Thyroid gland (tissue), 4 donors: ENCODE data around the gene ADAMTS1. TPM values are rescaled to one million over a fixed set of nuclear protein-coding genes. Genes with fewer than 3 reads are reported as not detected.
A peak's percentile ranks its signal among the peaks of the same experiment; 100 is the strongest.

Experiments used
- DNase-seq, 2 donors: peaks; one replicate each; pipeline ENCODE4 v3.0.0-alpha.2; 2019
- H3K27ac ChIP-seq, 3 donors: fragments of 200-600 bp; sonication (generic); 1 replicate in 2 of 3; 2 replicates in 1 of 3; pipeline ENCODE4 v1.5.1; 2016 to 2019; ENCODE audit warnings: mild to moderate bottlenecking in 1 of 3, moderate library complexity in 1 of 3
- H3K27me3 ChIP-seq: fragments of 200-600 bp; sonication (generic); one replicate; pipeline ENCODE4 v1.5.1; 2019
- H3K36me3 ChIP-seq, 2 donors: fragments of 200-600 bp; sonication (generic); one replicate each; pipeline ENCODE4 v1.5.1; 2016 to 2019
- H3K4me1 ChIP-seq, 2 donors: fragments of 200-600 bp; sonication (generic); one replicate each; pipeline ENCODE4 v1.5.1; 2017 to 2019
- H3K4me3 ChIP-seq, 3 donors: fragments of 200-600 bp; sonication (generic); replicated peaks in 1 of 3; 1 replicate in 2 of 3; 2 replicates in 1 of 3; pipeline ENCODE4 v1.5.1; 2016; ENCODE audit warnings: mild to moderate bottlenecking in 1 of 3
- H3K9me3 ChIP-seq: fragments of 200-600 bp; sonication (generic); one replicate; pipeline ENCODE4 v1.5.1; 2017
- POLR2A ChIP-seq, 2 donors: fragments of 450-650 bp; IDR thresholded peaks; one replicate each; pipeline ENCODE4 v1.6.1; 2017; ENCODE audit warnings: antibody characterized with exemption in 2 of 2, mild to moderate bottlenecking in 2 of 2, moderate library complexity in 1 of 2
- WGBS, 2 donors: methylation state at CpG; one replicate each; pipeline ENCODE4 v1.1.5; 2017; 5-methylcytosine and 5-hydroxymethylcytosine counted together
- intact Hi-C: fragments of 100-400 bp; cut with DNase I; formaldehyde crosslinking; loops from one replicate; pipeline ENCODE4 v1.15.1; 2023
- total RNA-seq, 4 donors: library from RNA; depleted of rRNA; stranded (reverse); fragments of >200 nt; gene quantifications; one replicate each; pipeline ENCODE4 v1.2.3, GENCODE V29; 2016
- TF ChIP-seq, protein P1 (sequence below), 6 experiments: fragments of 200-600 bp in 3 of 6; fragments of 450-650 bp in 3 of 6; sonication (generic) in 3 of 6; IDR thresholded peaks; one replicate each; pipeline ENCODE4 v1.5.1; 2016 to 2019; ENCODE audit warnings: antibody characterized with exemption in 6 of 6, mild to moderate bottlenecking in 2 of 6, inconsistent platforms in 1 of 6, moderate library complexity in 1 of 6

The ADAMTS1 gene
- 10 to 100 TPM; 43.4 to 86.5 (median 56.3) TPM for total RNA-seq

DNA sequence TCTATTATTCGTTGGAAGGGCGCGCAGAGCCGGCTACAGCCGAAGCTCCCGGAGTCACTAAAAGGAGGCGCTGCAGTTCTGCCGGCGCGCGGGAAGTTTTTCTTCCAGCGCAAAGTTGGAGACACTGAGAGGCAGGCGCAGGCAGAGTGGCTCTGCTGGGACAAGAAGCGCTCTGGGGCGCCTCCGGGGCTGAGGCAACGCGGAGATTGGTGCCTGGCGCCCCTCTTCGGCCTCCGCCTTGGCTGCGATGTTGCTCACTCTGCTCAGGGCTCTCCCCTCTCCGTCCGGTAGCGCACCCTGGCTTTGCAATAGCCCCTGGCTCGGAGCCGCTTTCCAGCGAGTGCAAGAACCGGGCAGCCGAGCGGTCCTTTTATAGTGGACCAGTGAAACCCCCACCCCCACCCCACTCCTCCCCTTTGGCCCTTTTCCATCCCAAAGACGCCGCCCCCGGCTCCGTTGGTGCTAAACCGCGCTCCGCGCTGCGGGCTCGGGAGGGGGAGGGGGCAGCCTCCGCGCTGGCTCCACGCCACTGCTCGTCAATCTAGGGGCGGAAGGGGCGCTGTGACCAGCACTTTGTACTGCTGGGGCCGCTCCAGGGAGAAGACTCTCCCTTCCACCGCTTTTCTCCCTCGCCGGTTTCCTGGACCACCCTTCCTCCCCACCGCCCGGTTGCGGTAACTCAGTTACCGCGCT is at the start of gene ADAMTS1:
ADAMTS1 (minus strand) TSS at position 344 of the 693 bp plus-strand sequence. CDS start 455 bp downstream, outside the sequence.
- H3K4me1 ChIP-seq: peaks cover 8% of the 10 kb centered on the region in 2 donors
- intact Hi-C loops: no loop called here

DNA sequence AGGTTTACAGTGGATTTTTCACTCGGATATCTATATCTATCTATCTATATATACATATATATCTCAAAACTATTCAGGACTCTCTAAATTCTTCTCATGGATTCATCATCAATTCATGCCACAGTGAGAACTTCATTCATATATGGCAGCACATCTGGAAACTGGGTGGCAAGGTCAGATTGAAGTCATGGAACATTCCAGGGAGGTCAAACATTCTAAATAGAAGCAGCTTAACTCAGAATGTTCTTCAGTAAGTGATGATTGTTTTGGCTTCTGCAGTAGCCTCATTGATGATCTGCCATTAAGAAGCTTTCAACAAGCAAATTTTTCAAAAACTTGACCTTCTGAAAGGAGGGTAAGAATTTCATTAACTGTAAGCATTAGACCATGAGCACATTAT is 46.9 kb upstream of the ADAMTS1 start:
- DNase-seq: no peak
- Histone ChIP-seq H3K4me3 (no peak overlapping the region), H3K27ac (no peak overlapping the region), H3K4me1 (peaks cover 17 to 24% of the 10 kb centered on the region in 2 donors), H3K36me3 (no peaks in the 10 kb centered on the region), H3K9me3 (no peaks in the 10 kb centered on the region), H3K27me3 (no peaks in the 10 kb centered on the region)
- 92 to 94% methylated on average over 1 of the region's 1 CpG for WGBS, 2 donors
- intact Hi-C loops: no loop called here
- TF ChIP-seq, protein P1, sequence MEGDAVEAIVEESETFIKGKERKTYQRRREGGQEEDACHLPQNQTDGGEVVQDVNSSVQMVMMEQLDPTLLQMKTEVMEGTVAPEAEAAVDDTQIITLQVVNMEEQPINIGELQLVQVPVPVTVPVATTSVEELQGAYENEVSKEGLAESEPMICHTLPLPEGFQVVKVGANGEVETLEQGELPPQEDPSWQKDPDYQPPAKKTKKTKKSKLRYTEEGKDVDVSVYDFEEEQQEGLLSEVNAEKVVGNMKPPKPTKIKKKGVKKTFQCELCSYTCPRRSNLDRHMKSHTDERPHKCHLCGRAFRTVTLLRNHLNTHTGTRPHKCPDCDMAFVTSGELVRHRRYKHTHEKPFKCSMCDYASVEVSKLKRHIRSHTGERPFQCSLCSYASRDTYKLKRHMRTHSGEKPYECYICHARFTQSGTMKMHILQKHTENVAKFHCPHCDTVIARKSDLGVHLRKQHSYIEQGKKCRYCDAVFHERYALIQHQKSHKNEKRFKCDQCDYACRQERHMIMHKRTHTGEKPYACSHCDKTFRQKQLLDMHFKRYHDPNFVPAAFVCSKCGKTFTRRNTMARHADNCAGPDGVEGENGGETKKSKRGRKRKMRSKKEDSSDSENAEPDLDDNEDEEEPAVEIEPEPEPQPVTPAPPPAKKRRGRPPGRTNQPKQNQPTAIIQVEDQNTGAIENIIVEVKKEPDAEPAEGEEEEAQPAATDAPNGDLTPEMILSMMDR (IDR thresholded peaks at IDR 0.05): no peak
- no peak for TF ChIP-seq POLR2A (IDR thresholded peaks at IDR 0.05)

More for the DNA sequence above, at the start of gene ADAMTS1:
- 1% methylated on average over 23 to 29 of the region's 56 CpGs for WGBS, 2 donors
- peak; percentile 71 to 88 for TF ChIP-seq POLR2A (IDR thresholded peaks at IDR 0.05)
- TF ChIP-seq, protein P1 (IDR thresholded peaks at IDR 0.05): peak in 1 of 6 experiments; percentile 16
- H3K9me3 ChIP-seq: no peaks in the 10 kb centered on the region
- H3K4me3 ChIP-seq: peak within 1 kb of the TSS; percentile 55 to 77 (median 65)
- H3K27ac ChIP-seq: peak within 1 kb of the TSS; percentile 90 to 97 (median 97)
- peak; percentile 87 to 89 for DNase-seq
- peaks cover 7 to 11% of the 10 kb centered on the region in 2 donors for H3K36me3 ChIP-seq
- no peaks in the 10 kb centered on the region for H3K27me3 ChIP-seq

DNA sequence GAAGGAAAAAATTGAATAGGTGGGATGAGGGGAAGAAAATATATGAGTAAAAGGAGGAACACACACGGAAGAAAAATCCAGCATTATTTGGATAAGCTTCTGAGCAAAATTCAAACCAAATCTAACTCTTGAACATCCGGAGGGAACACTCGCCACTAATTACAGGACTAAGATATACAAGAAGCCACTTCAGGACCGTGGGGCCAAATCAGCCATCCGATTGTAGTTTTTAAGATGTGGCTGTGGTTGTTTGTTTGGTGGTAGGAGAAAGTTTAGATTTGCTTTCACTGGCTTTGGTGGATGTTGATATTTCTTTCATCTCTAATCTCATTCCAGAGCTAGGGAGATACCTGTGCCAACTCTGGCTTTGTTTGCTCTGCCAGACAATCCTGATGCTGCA is 43.7 kb upstream of the ADAMTS1 start:
- Histone ChIP-seq H3K27ac (peak overlapping the region; percentile 2 to 43 (median 24)), H3K4me1 (peaks cover 41 to 45% of the 10 kb centered on the region in 2 donors), H3K4me3 (no peak overlapping the region), H3K36me3 (no peaks in the 10 kb centered on the region), H3K27me3 (no peaks in the 10 kb centered on the region), H3K9me3 (no peaks in the 10 kb centered on the region)
- intact Hi-C loops: loop anchor here (10.0 kb wide), 1 partner anchor 76 kb away; the partner anchor contains the start of gene ADAMTS5
- WGBS, 2 donors: 23 to 38% methylated on average over 5 of the region's 5 CpGs
- DNase-seq: peak; percentile 63
- no peak for TF ChIP-seq POLR2A (IDR thresholded peaks at IDR 0.05)
- TF ChIP-seq, protein P1 (IDR thresholded peaks at IDR 0.05): no peak

DNA sequence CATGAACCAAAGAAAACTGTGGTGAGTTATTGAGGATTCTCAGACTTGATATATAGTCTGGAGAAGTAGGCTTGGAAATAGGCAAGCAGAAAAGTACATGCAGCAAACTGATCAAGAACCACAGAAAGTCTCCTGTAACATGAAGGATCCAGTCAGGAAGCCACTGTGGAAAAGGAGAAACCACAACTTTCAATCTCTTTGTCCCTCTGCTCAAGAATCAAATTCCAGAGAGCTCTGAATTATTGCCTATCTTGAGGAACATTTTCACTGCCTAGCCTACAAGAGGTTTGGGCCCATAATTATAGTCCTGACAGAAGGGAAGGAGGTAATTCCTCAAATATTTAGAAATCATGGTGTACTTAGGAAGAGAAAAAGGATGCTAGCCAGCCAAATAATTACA is 43.0 kb upstream of the ADAMTS1 start:
- TF ChIP-seq POLR2A (IDR thresholded peaks at IDR 0.05): no peak
- TF ChIP-seq, protein P1 (IDR thresholded peaks at IDR 0.05): no peak
- Histone ChIP-seq H3K4me3 (no peak overlapping the region), H3K27me3 (no peaks in the 10 kb centered on the region), H3K36me3 (no peaks in the 10 kb centered on the region), H3K9me3 (no peaks in the 10 kb centered on the region), H3K4me1 (peaks cover 47 to 50% of the 10 kb centered on the region in 2 donors), H3K27ac (peak overlapping the region; percentile 2 to 43 (median 24))
- no peak for DNase-seq
- intact Hi-C loops: loop anchor here (10.0 kb wide), 1 partner anchor 77 kb away; the partner anchor contains the start of gene ADAMTS5

DNA sequence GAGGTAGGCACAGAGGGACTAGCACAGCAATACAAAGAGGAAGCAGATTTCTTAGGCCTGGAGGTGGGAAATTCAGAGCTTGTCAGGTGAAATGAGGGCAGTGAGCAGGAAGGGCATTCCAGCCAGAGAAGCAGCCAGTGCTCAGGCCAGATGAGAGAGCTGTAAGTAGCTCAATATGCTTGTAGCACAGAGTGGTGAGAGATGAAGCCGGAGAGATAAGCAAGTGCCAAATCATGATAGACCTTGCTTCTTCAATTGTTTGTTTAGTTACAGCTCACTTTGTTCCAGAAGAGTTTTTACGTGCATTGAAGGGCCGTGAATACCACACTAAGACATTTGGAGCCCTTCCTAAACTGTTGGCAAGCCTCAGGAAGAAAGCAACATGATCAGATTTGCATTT is 42.0 kb upstream of the ADAMTS1 start:
- no peak for TF ChIP-seq POLR2A (IDR thresholded peaks at IDR 0.05)
- 15 to 32% methylated on average over 3 of the region's 3 CpGs for WGBS, 2 donors
- Histone ChIP-seq H3K4me3 (no peak overlapping the region), H3K4me1 (peaks cover 57% of the 10 kb centered on the region in 2 donors), H3K36me3 (no peaks in the 10 kb centered on the region), H3K27me3 (no peaks in the 10 kb centered on the region), H3K27ac (peak overlapping the region; percentile 9 to 56 (median 34)), H3K9me3 (no peaks in the 10 kb centered on the region)
- intact Hi-C loops: loop anchor here (10.0 kb wide), 1 partner anchor 78 kb away; the partner anchor contains the start of gene ADAMTS5
- peak; percentile 71 to 79 for DNase-seq
